NT2/D1 (cell line): Measurements from ENCODE around the gene CYP27C1.

Experiments
- SUZ12 ChIP-seq: IDR thresholded peaks from 2 replicates; pipeline ENCODE4 v1.6.1; 2011; ENCODE audit not compliant: insufficient read length, insufficient read depth; ENCODE audit errors: extremely low read depth
- YY1 ChIP-seq: IDR thresholded peaks from 2 replicates; pipeline ENCODE4 v1.6.1; 2011; ENCODE audit not compliant: insufficient read length, insufficient read depth
- ZNF274 ChIP-seq: IDR thresholded peaks from 2 replicates; pipeline ENCODE4 v1.6.1; 2011; ENCODE audit warnings: mild to moderate bottlenecking, low read depth, low read length

- TF ChIP-seq ZNF274, result no peak
- no peak for TF ChIP-seq YY1
- no peak for TF ChIP-seq SUZ12
Observed at GRCh38 chr2:127205218-127206125, 14.6 kb downstream of the CYP27C1 start.
